Testis (tissue), 2 donors: ENCODE results near the gene PLA2G4E.

Experiments used
- POLR2A ChIP-seq: fragments of 450-650 bp; IDR thresholded peaks from one replicate; pipeline ENCODE4 v1.6.1; 2017; ENCODE audit warnings: antibody characterized with exemption, mild to moderate bottlenecking, moderate library complexity
- TF ChIP-seq, protein P1 (sequence below), 3 experiments: fragments of 450-650 bp in 2 of 3; fragments of 200-600 bp in 1 of 3; sonication (generic) in 1 of 3; IDR thresholded peaks; one replicate each; pipeline ENCODE4 v1.5.1; 2016 to 2019; ENCODE audit warnings: antibody characterized with exemption in 3 of 3, mild to moderate bottlenecking in 2 of 3, moderate library complexity in 1 of 3

DNA sequence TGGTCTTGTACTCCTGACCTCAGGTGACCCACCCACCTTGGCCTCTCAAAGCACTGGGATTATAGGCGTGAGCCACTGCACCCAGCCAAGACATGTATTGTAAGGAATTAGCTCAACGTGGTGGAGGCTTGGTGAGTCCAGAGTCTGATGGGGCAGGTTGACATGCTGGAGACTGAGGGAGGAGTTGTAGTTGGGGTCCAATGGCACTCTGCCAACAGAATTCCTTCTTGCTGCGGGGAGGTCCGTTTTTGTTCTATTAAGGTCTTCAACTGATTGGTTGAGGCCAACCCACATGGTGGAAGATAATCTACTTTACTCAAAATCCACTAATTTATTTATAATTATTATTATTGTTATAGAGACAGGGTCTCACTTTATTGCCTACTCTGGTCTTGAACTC is 43.4 kb upstream of the PLA2G4E start:
- TF ChIP-seq, protein P1, sequence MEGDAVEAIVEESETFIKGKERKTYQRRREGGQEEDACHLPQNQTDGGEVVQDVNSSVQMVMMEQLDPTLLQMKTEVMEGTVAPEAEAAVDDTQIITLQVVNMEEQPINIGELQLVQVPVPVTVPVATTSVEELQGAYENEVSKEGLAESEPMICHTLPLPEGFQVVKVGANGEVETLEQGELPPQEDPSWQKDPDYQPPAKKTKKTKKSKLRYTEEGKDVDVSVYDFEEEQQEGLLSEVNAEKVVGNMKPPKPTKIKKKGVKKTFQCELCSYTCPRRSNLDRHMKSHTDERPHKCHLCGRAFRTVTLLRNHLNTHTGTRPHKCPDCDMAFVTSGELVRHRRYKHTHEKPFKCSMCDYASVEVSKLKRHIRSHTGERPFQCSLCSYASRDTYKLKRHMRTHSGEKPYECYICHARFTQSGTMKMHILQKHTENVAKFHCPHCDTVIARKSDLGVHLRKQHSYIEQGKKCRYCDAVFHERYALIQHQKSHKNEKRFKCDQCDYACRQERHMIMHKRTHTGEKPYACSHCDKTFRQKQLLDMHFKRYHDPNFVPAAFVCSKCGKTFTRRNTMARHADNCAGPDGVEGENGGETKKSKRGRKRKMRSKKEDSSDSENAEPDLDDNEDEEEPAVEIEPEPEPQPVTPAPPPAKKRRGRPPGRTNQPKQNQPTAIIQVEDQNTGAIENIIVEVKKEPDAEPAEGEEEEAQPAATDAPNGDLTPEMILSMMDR (IDR thresholded peaks at IDR 0.05), result no peak
- TF ChIP-seq POLR2A, result no peak
